Smooth muscle cell of the brain vasculature (primary cell): ENCODE results near the gene AVP.
"Not testable (repeated sequence)": the region's sequence is repeated elsewhere in the genome, so short reads cannot be mapped to it uniquely, and the experiment has no call there.

Experiments used
- DNase-seq: peaks from one replicate; pipeline ENCODE4 v3.0.0-alpha.2; 2012; ENCODE audit warnings: low read depth, low spot score

AVP gene

GRCh38 chr20:3084283-3084985, at the start of gene AVP:
TSS of gene AVP (minus strand) at chr20:3084724. CDS start at chr20:3084674, 50 bp downstream.
- no peak for DNase-seq

GRCh38 chr20:3134151-3134550, 49.6 kb upstream of the AVP start:
- no peak for DNase-seq

- DNase-seq = no peak
Measured at GRCh38 chr20:3133155-3133554, 48.6 kb upstream of the AVP start.

GRCh38 chr20:3130051-3130600, 45.6 kb upstream of the AVP start:
- no peak for DNase-seq

- no peak for DNase-seq
Measured at GRCh38 chr20:3129094-3129493, 44.6 kb upstream of the AVP start.

- no peak for DNase-seq
Measured at GRCh38 chr20:3128275-3128984, 43.9 kb upstream of the AVP start.

- DNase-seq = no peak
Measured at GRCh38 chr20:3126527-3126859, 42.0 kb upstream of the AVP start.

- not testable (repeated sequence) for DNase-seq
Measured at GRCh38 chr20:3125776-3126526, 41.4 kb upstream of the AVP start.

- not testable (repeated sequence) for DNase-seq
Measured at GRCh38 chr20:3124773-3125560, 40.4 kb upstream of the AVP start.

- DNase-seq = not testable (repeated sequence)
Measured at GRCh38 chr20:3124163-3124562, 39.6 kb upstream of the AVP start.

- no peak for DNase-seq
Measured at GRCh38 chr20:3123542-3123941, 39.0 kb upstream of the AVP start.

GRCh38 chr20:3121955-3122610, 37.6 kb upstream of the AVP start:
- no peak for DNase-seq

- no peak for DNase-seq
Measured at GRCh38 chr20:3121271-3121911, 36.9 kb upstream of the AVP start.

GRCh38 chr20:3119044-3119443, 34.5 kb upstream of the AVP start:
- no peak for DNase-seq

GRCh38 chr20:3117839-3118379, 33.4 kb upstream of the AVP start:
- DNase-seq = peak; percentile 43

GRCh38 chr20:3116341-3116740, 31.8 kb upstream of the AVP start:
- DNase-seq = no peak

GRCh38 chr20:3115190-3116107, 30.9 kb upstream of the AVP start:
- peak; percentile 12 for DNase-seq

GRCh38 chr20:3111995-3112394, 27.5 kb upstream of the AVP start:
- no peak for DNase-seq

- no peak for DNase-seq
Measured at GRCh38 chr20:3111507-3111906, 27.0 kb upstream of the AVP start.
